Measurements from ENCODE around the gene ELOVL4. TPM values are rescaled to one million over a fixed set of nuclear protein-coding genes. Genes with fewer than 3 reads are reported as not detected.

Gene ELOVL4
- total RNA-seq, 1 donor from 2014 or later: 5.9 TPM

DNA sequence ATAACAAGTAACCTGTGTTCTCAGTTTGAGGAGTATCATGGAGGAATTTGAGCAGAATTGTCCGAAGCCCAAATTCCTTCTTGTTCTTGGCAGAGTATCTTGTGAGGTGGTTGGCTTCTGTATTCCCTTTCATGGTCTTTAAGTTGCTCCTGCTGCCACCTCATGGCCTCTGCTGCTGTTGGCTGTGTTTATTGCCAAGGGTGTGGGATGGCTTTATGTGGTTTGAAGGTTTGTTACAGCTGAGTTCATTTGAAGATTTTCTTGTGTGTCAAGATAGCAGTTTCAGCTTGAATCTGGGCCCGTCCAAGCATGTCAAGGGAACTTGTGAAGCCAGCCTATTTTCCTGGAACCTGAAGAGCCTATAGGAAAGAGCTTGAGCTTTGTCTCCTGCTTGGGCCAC is 36.9 kb upstream of the ELOVL4 start:
- Mint-ChIP-seq H3K27ac (no peak overlapping the region), H3K27me3 (no peaks in the 10 kb centered on the region), H3K36me3 (ENCODE audit: insufficient read depth) (no peaks in the 10 kb centered on the region), H3K4me3 (ENCODE audit: low read depth) (no peak overlapping the region), H3K4me1 (ENCODE audit: low read depth) (peaks cover 4% of the 10 kb centered on the region), H3K9me3 (ENCODE audit: low read depth) (no peaks in the 10 kb centered on the region)
- no peak for TF ChIP-seq CTCF (IDR thresholded peaks at IDR 0.05; ENCODE audit: unreplicated experiment)
- no peak for DNase-seq (ENCODE audit: low spot score, unreplicated experiment)

GRCh38 chr6:79981652-79982051 is 34.3 kb upstream of the ELOVL4 start:
- H3K9me3 Mint-ChIP-seq (ENCODE audit: low read depth): no peaks in the 10 kb centered on the region
- no peak for TF ChIP-seq CTCF (IDR thresholded peaks at IDR 0.05; ENCODE audit: unreplicated experiment)
- no peak overlapping the region for H3K27ac Mint-ChIP-seq
- no peaks in the 10 kb centered on the region for H3K36me3 Mint-ChIP-seq (ENCODE audit: insufficient read depth)
- H3K4me1 Mint-ChIP-seq (ENCODE audit: low read depth): peaks cover 4% of the 10 kb centered on the region
- no peak overlapping the region for H3K4me3 Mint-ChIP-seq (ENCODE audit: low read depth)
- no peak for DNase-seq (ENCODE audit: low spot score, unreplicated experiment)
- H3K27me3 Mint-ChIP-seq: no peaks in the 10 kb centered on the region

DNA sequence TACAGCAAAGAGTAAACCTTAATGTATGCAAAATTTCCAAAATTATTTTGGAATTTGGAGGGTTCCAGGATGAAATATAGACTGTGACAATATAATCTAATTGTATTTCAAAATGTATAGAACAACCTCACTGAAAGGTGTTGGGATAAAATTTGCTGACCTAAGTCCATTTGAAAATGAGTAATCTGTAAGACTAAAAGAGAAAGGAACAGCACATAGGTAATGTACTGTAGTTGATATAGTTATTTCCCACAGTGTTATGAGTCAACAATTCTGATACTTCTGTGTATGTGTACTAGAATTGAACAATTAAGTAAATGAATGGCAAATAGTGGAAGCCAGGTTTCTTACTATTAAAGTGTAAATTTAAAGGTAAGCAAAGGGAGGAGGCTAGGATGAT is 23.8 kb upstream of the ELOVL4 start:
- no peak for TF ChIP-seq CTCF (IDR thresholded peaks at IDR 0.05; ENCODE audit: unreplicated experiment)
- DNase-seq (ENCODE audit: low spot score, unreplicated experiment): no peak
- Mint-ChIP-seq H3K36me3 (ENCODE audit: insufficient read depth) (no peaks in the 10 kb centered on the region), H3K27me3 (peaks cover 3% of the 10 kb centered on the region), H3K4me3 (ENCODE audit: low read depth) (no peak overlapping the region), H3K27ac (no peak overlapping the region), H3K9me3 (ENCODE audit: low read depth) (peaks cover 23% of the 10 kb centered on the region), H3K4me1 (ENCODE audit: low read depth) (no peaks in the 10 kb centered on the region)

DNA sequence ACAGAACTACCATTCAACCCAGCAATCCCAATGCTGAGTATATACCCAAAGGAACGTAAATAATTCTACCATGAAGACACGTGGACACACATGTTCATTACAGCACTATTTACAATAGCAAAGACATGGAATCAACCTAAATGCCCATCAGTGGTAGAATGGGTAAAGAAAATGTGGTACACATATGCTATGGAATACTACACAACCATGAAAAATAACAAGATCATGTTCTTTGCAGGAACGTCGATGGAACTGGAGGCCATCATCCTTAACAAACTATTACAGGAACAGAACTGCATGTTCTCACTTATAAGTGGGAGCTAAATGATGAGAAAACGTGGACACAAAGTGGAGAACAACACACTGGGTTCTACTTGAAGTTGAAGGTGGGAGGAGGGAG is 22.4 kb upstream of the ELOVL4 start:
- no peaks in the 10 kb centered on the region for H3K27me3 Mint-ChIP-seq
- no peak for TF ChIP-seq CTCF (IDR thresholded peaks at IDR 0.05; ENCODE audit: unreplicated experiment)

DNA sequence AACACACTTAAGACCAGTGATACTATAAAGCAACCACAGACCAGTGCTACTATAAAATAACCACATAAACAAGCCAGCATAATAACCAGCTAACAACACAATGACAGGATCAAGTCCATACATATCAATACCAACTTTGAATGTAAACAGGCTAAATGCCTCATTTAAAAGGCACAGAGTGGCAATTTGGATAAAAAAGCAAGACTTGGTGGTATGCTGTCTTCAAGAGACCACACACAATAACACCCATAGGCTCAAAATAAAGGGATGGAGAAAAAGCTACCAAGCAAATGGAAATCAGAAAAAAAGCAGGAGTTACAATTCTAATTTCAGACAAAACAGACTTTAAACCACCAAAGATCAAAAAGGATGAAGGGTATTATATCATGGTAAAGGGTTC is 19.8 kb upstream of the ELOVL4 start:
- Mint-ChIP-seq H3K27me3 (no peaks in the 10 kb centered on the region), H3K4me3 (ENCODE audit: low read depth) (no peak overlapping the region), H3K27ac (no peak overlapping the region), H3K4me1 (ENCODE audit: low read depth) (no peaks in the 10 kb centered on the region), H3K36me3 (ENCODE audit: insufficient read depth) (no peaks in the 10 kb centered on the region), H3K9me3 (ENCODE audit: low read depth) (peaks cover 27% of the 10 kb centered on the region)
- TF ChIP-seq CTCF (IDR thresholded peaks at IDR 0.05; ENCODE audit: unreplicated experiment): no peak
- DNase-seq (ENCODE audit: low spot score, unreplicated experiment): no peak

More for the DNA sequence above, 22.4 kb upstream of the ELOVL4 start:
- no peak overlapping the region for H3K4me3 Mint-ChIP-seq (ENCODE audit: low read depth)
- no peak for DNase-seq (ENCODE audit: low spot score, unreplicated experiment)
- H3K4me1 Mint-ChIP-seq (ENCODE audit: low read depth): no peaks in the 10 kb centered on the region
- no peaks in the 10 kb centered on the region for H3K36me3 Mint-ChIP-seq (ENCODE audit: insufficient read depth)
- H3K27ac Mint-ChIP-seq: no peak overlapping the region
- H3K9me3 Mint-ChIP-seq (ENCODE audit: low read depth): peaks cover 27% of the 10 kb centered on the region

Measured in progenitor cell of endocrine pancreas (in vitro differentiated cells).